ENCODE measurements around the gene IGF1R. TPM values are rescaled to one million over a fixed set of nuclear protein-coding genes. Genes with fewer than 3 reads are reported as not detected.

The IGF1R gene
- total RNA-seq, 2 experiments from 2014 or later, result 21.5 to 23.4 TPM

DNA sequence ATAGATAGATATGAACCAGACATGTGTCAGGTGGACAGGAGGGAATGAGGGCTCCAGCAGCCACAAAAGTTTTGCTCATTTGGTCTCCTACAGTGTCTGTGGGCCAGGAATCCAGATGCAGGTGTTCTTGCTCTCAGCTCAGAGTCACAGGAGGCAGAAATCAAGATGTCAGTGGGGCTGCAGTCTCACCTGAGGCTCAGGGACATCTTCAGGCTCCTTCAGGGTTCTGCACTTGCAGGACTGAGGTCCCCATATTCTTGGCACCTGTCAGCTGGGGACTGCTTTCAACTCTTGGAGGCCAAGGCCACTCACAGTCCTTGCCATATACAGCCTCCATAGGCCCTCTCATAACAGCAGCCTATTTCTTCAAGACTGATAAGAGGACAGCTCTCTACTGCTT is 301.9 kb downstream of the IGF1R start:
- no peak for DNase-seq
- Mint-ChIP-seq H3K27ac (no peak overlapping the region), H3K27me3 (no peaks in the 10 kb centered on the region), H3K4me1 (peaks cover 15% of the 10 kb centered on the region), H3K36me3 (peaks cover 5% of the 10 kb centered on the region), H3K9me3 (no peaks in the 10 kb centered on the region), H3K4me3 (no peak overlapping the region)
- POLR2A ChIA-PET, result interaction anchor here (0.6 kb wide), 1 partner anchor 1487 kb away, joined by 4 read pairs; no protein-coding TSS in a partner anchor
- ATAC-seq (ENCODE audit: low read depth), result no peak

DNA sequence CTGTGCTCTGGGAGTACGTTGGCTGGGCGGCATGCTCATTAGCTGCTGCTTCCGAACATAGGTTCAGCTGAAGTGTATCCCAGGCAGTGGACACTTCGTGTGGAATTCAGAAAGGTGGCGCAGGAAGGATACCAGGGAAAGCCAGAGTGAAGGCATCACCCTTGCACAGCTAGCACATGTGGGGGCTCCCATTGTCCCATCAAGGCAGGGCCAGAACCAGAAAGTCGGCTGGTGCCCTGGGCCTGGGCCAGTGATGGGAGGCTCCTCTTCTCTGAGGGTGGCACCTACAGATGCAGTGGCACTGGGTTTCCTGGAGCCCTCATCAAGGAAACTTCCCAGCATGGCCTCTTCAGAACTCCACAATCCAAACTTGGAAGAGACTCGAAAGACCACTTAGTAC is 302.7 kb downstream of the IGF1R start:
- Mint-ChIP-seq H3K36me3 (peaks cover 5% of the 10 kb centered on the region), H3K27ac (no peak overlapping the region), H3K4me1 (peaks cover 15% of the 10 kb centered on the region)

DNA sequence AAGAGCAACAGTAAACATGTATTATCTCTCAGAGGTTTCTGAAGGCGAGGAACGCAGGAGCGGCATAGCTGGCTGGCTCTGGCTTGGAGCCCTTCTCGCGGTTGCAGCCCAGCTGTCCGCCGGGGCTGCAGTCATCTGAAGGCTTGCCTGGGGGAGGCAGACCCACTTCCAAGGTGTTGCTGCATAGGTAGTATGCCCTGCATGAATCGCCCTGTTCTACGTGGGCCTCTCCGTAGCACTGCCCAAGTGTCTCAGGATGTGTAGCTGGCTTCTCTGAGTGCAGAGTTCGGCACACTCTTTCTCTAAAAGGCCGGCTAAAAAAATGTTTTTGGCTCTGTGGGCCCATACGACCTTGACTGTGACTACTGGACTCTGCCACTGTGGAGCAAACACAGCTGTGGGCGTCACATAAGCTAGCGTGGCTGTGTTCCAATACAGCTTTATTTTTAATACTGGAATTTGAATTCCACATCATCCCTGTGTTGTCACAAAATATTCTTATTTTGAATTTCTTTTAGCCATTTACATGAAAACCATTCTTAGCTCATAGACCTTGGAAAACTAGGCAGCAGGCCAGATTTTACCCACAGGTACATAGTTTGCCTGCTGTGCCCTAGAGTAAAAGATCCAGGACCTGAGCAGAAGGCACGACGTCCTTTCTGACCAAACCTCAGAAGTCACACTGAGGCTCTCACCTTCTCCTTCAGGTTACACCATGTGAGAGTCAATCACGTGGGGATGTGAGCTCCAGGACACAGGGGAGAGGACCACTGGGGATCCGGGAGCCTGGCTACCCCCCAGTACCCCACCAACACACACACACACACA is 303.4 kb downstream of the IGF1R start:
- Mint-ChIP-seq H3K9me3 (no peaks in the 10 kb centered on the region), H3K27me3 (no peaks in the 10 kb centered on the region), H3K27ac (no peak overlapping the region), H3K36me3 (peaks cover 5% of the 10 kb centered on the region), H3K4me1 (peaks cover 21% of the 10 kb centered on the region), H3K4me3 (no peak overlapping the region)
- POLR2A ChIA-PET, result no interaction called here
- DNase-seq, result no peak
- no peak for ATAC-seq (ENCODE audit: low read depth)

More for the DNA sequence above, 302.7 kb downstream of the IGF1R start:
- ATAC-seq (ENCODE audit: low read depth) (no peak), DNase-seq (no peak)
- Mint-ChIP-seq H3K9me3 (no peaks in the 10 kb centered on the region), H3K4me3 (no peak overlapping the region), H3K27me3 (no peaks in the 10 kb centered on the region)
- POLR2A ChIA-PET, result no interaction called here

GRCh38 chr15:98952381-98952803 is 304.1 kb downstream of the IGF1R start:
- H3K36me3 Mint-ChIP-seq, result peaks cover 5% of the 10 kb centered on the region
- ATAC-seq (ENCODE audit: low read depth) (peak; percentile 41), DNase-seq (no peak)
- peak overlapping the region; percentile 64 for H3K27ac Mint-ChIP-seq
- POLR2A ChIA-PET, result no interaction called here
- no peaks in the 10 kb centered on the region for H3K9me3 Mint-ChIP-seq
- H3K4me1 Mint-ChIP-seq, result peaks cover 21% of the 10 kb centered on the region
- H3K4me3 Mint-ChIP-seq, result peak overlapping the region; percentile 47
- H3K27me3 Mint-ChIP-seq, result no peaks in the 10 kb centered on the region

GRCh38 chr15:98953000-98953787 is 304.9 kb downstream of the IGF1R start:
- Mint-ChIP-seq H3K36me3 (peaks cover 11% of the 10 kb centered on the region), H3K9me3 (no peaks in the 10 kb centered on the region), H3K4me3 (peak overlapping the region; percentile 47), H3K27ac (peak overlapping the region; percentile 64), H3K4me1 (peaks cover 21% of the 10 kb centered on the region), H3K27me3 (no peaks in the 10 kb centered on the region)
- ATAC-seq (ENCODE audit: low read depth) (peak; percentile 34), DNase-seq (no peak)
- POLR2A ChIA-PET, result no interaction called here

GRCh38 chr15:98953968-98954367 is 305.6 kb downstream of the IGF1R start:
- peaks cover 11% of the 10 kb centered on the region for H3K36me3 Mint-ChIP-seq
- POLR2A ChIA-PET, result no interaction called here
- ATAC-seq (ENCODE audit: low read depth) (no peak), DNase-seq (no peak)
- no peak overlapping the region for H3K27ac Mint-ChIP-seq
- no peaks in the 10 kb centered on the region for H3K27me3 Mint-ChIP-seq
- no peak overlapping the region for H3K4me3 Mint-ChIP-seq
- H3K4me1 Mint-ChIP-seq, result peaks cover 21% of the 10 kb centered on the region
- H3K9me3 Mint-ChIP-seq, result no peaks in the 10 kb centered on the region

- Mint-ChIP-seq H3K27ac (no peak overlapping the region), H3K4me1 (peaks cover 21% of the 10 kb centered on the region), H3K36me3 (peaks cover 11% of the 10 kb centered on the region), H3K4me3 (no peak overlapping the region), H3K27me3 (no peaks in the 10 kb centered on the region), H3K9me3 (no peaks in the 10 kb centered on the region)
- POLR2A ChIA-PET, result no interaction called here
- DNase-seq (no peak), ATAC-seq (ENCODE audit: low read depth) (no peak)
Measured at GRCh38 chr15:98954411-98954810, 306.1 kb downstream of the IGF1R start.

GRCh38 chr15:98955331-98955730 is 307.0 kb downstream of the IGF1R start:
- no peak overlapping the region for H3K27ac Mint-ChIP-seq
- peaks cover 11% of the 10 kb centered on the region for H3K36me3 Mint-ChIP-seq
- H3K27me3 Mint-ChIP-seq, result no peaks in the 10 kb centered on the region
- no peaks in the 10 kb centered on the region for H3K9me3 Mint-ChIP-seq
- peaks cover 21% of the 10 kb centered on the region for H3K4me1 Mint-ChIP-seq
- no peak overlapping the region for H3K4me3 Mint-ChIP-seq
- DNase-seq (no peak), ATAC-seq (ENCODE audit: low read depth) (no peak)
- POLR2A ChIA-PET, result no interaction called here

- ATAC-seq (ENCODE audit: low read depth) (no peak), DNase-seq (no peak)
- peaks cover 16% of the 10 kb centered on the region for H3K36me3 Mint-ChIP-seq
- peaks cover 21% of the 10 kb centered on the region for H3K4me1 Mint-ChIP-seq
- no peaks in the 10 kb centered on the region for H3K27me3 Mint-ChIP-seq
- H3K27ac Mint-ChIP-seq, result no peak overlapping the region
- H3K9me3 Mint-ChIP-seq, result peaks cover 1% of the 10 kb centered on the region
- POLR2A ChIA-PET, result no interaction called here
- no peak overlapping the region for H3K4me3 Mint-ChIP-seq
Measured at GRCh38 chr15:98955961-98956723, 307.8 kb downstream of the IGF1R start.

- no peak overlapping the region for H3K4me3 Mint-ChIP-seq
- H3K9me3 Mint-ChIP-seq, result peaks cover 8% of the 10 kb centered on the region
- peaks cover 21% of the 10 kb centered on the region for H3K4me1 Mint-ChIP-seq
- no peak overlapping the region for H3K27ac Mint-ChIP-seq
- no peak for DNase-seq
- no peak for ATAC-seq (ENCODE audit: low read depth)
- POLR2A ChIA-PET, result no interaction called here
- no peaks in the 10 kb centered on the region for H3K27me3 Mint-ChIP-seq
- H3K36me3 Mint-ChIP-seq, result peaks cover 24% of the 10 kb centered on the region
Measured at GRCh38 chr15:98956796-98957553, 308.6 kb downstream of the IGF1R start.

DNA sequence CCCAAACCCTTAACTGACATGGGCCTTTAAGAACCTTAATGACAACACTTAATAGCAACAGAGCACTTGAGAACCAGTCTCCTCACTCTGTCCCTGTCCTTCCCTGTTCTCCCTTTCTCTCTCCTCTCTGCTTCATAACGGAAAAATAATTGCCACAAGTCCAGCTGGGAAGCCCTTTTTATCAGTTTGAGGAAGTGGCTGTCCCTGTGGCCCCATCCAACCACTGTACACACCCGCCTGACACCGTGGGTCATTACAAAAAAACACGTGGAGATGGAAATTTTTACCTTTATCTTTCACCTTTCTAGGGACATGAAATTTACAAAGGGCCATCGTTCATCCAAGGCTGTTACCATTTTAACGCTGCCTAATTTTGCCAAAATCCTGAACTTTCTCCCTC is 309.3 kb downstream of the IGF1R start:
- Mint-ChIP-seq H3K4me3 (no peak overlapping the region), H3K9me3 (peaks cover 8% of the 10 kb centered on the region), H3K27me3 (no peaks in the 10 kb centered on the region), H3K4me1 (peaks cover 14% of the 10 kb centered on the region), H3K36me3 (peaks cover 30% of the 10 kb centered on the region), H3K27ac (no peak overlapping the region)
- ATAC-seq (ENCODE audit: low read depth), result no peak
- POLR2A ChIA-PET, result no interaction called here
- DNase-seq, result no peak

DNA sequence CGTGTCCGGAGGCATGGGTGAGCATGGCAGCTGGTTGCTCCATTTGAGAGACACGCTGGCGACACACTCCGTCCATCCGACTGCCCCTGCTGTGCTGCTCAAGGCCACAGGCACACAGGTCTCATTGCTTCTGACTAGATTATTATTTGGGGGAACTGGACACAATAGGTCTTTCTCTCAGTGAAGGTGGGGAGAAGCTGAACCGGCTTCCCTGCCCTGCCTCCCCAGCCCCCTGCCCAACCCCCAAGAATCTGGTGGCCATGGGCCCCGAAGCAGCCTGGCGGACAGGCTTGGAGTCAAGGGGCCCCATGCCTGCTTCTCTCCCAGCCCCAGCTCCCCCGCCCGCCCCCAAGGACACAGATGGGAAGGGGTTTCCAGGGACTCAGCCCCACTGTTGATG is 309.7 kb downstream of the IGF1R start:
- POLR2A ChIA-PET, result no interaction called here
- Mint-ChIP-seq H3K9me3 (peaks cover 8% of the 10 kb centered on the region), H3K4me3 (no peak overlapping the region), H3K27ac (no peak overlapping the region), H3K36me3 (peaks cover 33% of the 10 kb centered on the region), H3K4me1 (peaks cover 10% of the 10 kb centered on the region), H3K27me3 (no peaks in the 10 kb centered on the region)
- DNase-seq, result no peak
- ATAC-seq (ENCODE audit: low read depth), result no peak
